Glomerular visceral epithelial cell (primary cell): ENCODE results near the gene SNX4.
"Not testable (repeated sequence)": the region's sequence is repeated elsewhere in the genome, so short reads cannot be mapped to it uniquely, and the experiment has no call there.

Source experiments
- DNase-seq: peaks from one replicate; pipeline ENCODE4 v3.0.0-alpha.2; 2016; ENCODE audit errors: extremely low spot score

Gene SNX4

DNA sequence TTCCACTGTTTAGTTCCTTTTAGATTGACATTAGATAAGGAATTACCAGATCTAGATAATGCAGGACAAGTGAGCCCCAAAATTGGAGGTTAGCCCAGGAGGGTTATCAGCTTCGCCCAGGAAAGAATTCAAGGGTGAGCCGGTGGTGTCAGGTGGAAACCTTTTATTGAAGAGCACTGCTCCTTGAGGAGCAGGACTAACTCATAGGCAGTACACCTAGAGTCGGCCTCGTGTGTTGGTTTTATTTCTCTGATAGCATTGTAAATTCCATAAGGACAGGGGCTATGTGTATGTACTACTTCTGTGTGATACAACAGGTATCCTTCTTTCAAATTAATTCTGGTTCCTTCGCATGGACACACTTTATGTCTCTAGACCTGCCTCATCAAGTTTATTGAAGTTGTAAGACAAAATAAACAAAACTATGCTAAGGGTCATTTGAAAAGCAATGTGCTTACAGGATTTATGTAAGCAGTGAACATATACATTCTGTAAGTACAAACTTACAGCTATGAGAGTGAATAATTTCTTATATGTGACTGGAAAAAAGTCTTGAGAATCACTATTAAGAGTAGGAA, 57.2 kb downstream of the SNX4 start:
- DNase-seq = no peak

- no peak for DNase-seq
These were observed 58.1 kb downstream of the SNX4 start for GRCh38 chr3:125461896-125462295.

GRCh38 chr3:125460233-125460632, 59.8 kb downstream of the SNX4 start:
- DNase-seq = no peak

DNA sequence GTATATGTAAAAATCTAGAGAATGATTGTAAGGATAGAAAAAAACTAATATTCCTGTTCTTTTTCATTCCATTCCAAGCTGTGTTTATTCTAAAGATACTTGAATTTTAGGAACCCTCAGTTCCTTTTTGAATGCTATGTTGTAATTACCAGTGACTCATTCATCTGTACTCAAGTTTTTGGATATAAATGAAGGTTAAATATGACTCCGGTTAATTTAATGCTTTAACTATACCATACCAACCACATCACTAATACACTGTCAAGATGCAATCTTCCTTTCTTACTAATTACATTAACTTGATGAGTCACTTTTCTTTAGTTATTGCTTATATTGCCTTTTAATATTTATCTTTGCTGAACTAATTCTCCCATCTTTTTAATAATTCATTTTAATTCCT, 76.1 kb downstream of the SNX4 start:
- no peak for DNase-seq

DNA sequence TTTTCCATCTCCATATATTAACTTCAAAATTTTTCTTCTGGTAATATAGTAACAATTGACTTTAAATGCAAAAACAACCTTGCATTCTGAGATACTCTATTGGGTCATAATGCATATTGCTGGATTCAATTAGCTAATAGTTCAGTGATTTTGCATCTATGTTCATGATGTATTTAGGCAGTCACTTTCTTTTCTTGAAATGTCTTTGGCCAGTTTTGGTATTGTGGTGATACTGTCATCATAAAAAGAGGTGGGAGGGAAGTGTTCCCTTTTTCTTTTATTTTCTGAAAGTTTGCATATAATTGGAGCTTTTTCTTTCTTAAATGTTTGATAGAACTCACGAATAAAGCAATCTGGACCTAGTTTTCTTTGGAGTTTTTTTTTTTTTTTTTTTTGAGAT, 77.5 kb downstream of the SNX4 start:
- no peak for DNase-seq

- no peak for DNase-seq
These were observed 79.0 kb downstream of the SNX4 start for GRCh38 chr3:125440970-125441369.

DNA sequence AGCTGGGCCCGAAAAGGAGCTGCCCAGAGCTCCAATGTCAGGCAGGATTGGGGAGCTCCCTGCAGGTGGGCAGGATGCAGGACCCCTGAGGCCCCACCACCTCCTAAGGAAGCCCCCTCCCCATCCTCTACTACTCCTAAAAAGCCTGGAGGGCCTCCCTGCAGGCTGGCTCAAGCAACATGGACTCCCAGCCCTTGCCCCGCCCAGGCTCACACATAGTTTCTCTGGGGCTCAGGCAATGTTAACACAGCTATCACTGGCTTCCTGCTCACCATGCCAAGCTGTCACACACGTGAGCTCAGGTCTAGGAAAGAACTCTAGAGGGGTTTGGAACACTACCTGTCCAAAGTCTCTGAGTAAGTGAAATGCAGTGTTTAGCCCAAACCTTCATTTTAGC, 79.4 kb downstream of the SNX4 start:
- no peak for DNase-seq

GRCh38 chr3:125437631-125438435, 82.2 kb downstream of the SNX4 start:
- DNase-seq = peak; percentile 56

GRCh38 chr3:125436921-125437320, 83.1 kb downstream of the SNX4 start:
- no peak for DNase-seq

DNA sequence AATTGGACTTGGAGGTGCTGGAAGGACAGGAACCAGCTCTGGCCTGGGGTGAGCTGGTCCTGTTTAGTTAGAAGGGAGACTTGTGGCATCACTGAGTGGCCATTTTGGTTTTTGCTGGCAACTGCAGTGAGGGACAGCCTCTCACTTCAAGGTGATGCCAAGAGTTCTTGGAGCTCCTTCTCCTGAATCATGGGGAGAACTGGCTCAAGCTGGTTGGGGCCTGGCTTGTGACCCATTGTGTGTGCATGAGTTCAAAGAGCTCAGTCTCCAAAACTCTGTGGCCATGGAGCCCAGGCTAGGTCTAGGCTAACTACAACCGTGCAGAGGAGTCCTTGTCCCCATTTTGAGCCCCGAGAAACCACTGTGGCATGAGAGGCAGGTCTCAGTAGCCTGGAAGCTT, 84.8 kb downstream of the SNX4 start:
- no peak for DNase-seq

GRCh38 chr3:125434582-125435011, 85.4 kb downstream of the SNX4 start:
- DNase-seq = no peak

DNA sequence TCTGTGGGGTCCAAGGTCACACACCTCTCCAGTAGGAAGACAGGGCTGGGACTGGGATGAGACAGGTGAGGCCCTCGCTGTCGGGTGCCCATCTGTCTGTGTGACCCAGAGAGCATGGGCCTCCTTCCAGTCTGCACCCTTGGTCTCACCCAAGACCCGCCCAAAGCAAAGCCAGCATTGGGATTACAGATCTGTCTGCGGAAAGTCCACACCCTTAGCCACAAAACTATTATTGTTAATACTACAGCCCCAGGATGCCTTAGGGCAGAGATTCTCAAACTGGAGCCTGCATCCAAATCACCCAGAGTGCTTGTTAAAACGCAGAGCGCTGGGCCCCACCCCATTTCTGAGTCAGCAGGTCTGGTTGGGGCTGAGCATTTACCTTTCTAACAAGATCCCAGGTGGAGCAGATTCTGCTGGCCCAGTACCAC, 86.4 kb downstream of the SNX4 start:
- no peak for DNase-seq

DNA sequence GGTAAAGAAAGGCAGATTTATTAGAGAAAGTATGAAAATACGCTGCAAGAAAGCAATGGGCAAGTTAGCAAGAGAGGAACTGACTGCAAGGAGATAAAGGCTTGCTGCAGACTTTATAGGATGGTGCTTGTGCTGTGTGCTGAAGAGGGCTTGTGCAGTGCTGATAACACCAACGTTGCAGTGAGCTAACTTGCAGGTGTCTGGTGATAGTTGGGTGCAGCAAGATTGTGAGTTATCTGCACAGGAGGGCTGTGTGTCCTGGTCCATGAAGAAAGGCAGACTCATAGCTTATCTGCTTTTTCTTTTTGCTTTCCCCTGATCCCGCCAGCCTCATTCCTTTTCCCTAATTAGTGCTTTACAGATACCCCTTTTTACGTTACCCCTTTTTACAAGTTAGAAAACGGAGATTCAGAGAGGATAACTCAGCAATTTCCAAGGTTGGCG, 86.9 kb downstream of the SNX4 start:
- DNase-seq = no peak

- DNase-seq = no peak
These were observed 87.9 kb downstream of the SNX4 start for GRCh38 chr3:125431912-125432790.

- no peak for DNase-seq
These were observed 88.6 kb downstream of the SNX4 start for GRCh38 chr3:125431391-125431790.

DNA sequence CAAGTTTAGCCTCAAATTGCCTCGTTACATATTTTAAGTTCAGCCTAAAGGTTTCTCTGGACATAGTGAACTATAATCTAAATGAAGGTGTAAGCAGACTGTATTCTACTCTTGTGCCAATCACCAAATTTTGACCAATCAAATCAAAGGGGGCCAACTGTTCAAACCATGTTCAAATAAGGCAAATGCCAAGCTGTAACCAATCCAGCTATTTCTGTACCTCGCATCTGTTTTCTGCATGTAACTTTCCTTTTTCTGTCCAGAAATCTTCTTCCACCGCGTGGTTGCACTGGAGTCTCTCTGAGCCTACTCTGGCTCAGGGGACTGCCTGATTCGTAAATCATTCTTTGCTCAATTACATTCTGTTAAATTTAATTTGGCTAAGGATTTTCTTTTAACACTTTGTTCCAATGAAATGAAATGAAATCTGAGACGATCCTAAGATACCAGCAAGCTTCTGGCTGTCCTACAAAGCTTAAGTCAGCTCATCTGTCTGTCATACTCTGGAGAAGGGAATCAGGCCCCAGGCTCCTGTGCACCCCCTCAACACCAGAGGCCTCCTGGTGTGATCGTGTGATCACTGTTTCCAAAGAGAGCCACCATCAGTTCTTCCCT, 91.7 kb downstream of the SNX4 start:
- DNase-seq = no peak

DNA sequence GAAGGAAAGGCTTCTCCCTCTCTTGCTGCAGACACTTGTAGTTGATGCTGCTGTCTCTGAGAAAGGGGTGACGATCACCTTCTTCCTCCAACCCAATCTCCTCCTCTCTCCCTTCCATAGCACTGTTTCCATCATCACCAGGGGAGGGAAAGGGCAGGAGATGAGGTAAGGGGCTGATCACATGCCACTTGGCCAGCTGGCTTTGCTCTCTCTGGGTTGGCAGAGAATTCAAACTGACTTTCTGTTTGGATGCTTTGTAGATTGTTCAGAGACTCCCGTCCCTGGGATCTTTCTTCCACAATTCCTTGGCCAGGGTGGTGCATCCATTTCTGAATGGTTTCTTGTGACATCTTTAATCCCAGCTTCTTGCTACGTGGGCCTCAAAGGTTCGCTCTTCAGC, 101.7 kb downstream of the SNX4 start:
- DNase-seq = no peak

DNA sequence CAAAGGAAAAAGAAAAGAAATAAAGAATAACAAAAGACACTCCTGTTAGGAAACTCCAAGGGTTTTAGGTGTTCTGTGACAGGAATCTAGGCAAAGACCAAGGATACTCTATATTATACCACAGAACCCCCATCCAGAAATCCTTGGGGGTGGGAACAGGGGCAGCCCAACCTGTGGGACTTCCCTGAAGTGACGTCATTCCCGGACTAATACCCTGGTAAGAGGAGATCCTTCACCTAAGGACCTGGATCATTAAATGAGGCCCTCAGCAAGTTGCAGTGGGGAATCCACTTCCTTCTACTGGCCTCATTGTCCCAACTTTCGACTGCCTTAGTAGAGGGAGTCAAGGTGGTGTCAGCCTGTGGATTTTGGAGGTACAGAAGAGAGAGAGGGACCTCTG, 103.8 kb downstream of the SNX4 start:
- no peak for DNase-seq

- DNase-seq = no peak
These were observed 105.3 kb downstream of the SNX4 start for GRCh38 chr3:125414669-125415068.

DNA sequence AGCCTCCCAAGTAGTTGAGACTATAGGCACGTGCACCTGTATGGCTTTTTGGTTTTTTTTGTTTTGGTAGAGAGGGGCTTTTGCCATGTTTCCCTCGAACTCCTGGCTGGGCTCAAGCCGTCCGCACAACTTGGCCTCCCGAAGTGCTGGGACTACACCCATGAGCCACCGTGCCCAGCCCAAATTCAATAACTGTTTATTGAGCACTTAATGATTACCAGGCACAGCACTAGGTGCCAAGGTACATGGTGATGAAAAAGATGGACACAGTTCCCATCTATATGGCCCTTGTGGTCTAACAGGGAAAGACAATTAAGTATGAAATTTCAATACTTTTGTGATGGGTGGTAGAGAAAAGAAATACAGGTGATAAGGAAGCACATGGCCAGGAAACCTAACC, 109.1 kb downstream of the SNX4 start:
- DNase-seq = no peak

DNA sequence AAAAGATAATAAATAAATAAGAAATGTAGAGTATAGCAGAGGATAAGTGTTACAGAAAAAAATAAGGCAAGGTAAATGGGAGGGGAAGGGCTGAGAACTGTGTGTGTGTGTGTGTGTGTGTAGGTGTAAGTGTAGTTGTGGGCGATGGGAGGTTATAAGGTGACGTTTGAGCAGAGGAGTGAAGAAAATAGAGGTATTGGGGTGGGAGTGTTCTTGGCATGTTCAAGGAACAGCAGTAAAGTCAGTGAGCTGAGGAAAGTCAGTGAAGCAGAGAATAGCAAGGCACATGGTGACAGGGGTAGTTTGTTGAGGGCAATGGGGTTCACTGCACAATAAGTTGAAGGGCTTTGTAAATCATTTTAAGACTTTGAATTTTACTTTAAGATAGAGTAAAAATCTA, 113.9 kb downstream of the SNX4 start:
- DNase-seq = no peak

DNA sequence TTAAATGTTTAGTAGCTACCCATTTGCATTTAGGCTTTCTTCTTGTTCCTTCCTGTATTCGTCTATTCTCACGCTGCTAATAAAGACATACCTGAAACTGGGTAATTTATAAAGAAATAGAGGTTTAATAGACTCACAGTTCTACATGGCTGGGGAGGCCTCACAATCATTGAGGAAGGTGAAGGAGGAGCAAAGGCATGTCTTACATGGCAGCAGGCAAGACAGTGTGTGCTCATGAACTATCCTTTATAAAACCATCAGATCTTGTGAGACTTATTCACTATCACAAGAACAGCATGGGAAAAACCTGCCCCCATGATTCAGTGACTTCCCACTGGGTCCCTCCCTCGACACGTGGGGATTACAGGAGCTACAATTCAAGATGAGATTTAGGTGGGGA, 114.5 kb downstream of the SNX4 start:
- not testable (repeated sequence) for DNase-seq
